Central memory CD8-positive, alpha-beta T cell (primary cell): ENCODE results near the gene PDE8B.

Experiments
- ATAC-seq: fragments of 150-1000 bp; cut with Tn5 transposase; replicated peaks from 2 replicates; pipeline ENCODE4 v1.10.0; 2022; ENCODE audit warnings: mild to moderate bottlenecking, moderate FRiP score, moderate number of reproducible peaks; ENCODE audit not compliant: poor library complexity, severe bottlenecking; ENCODE audit errors: extremely low read depth
- DNase-seq, 2 donors: peaks; one replicate each; pipeline ENCODE4 v3.0.0; 2021; ENCODE audit warnings: low spot score in 2 of 2
- H3K27ac Mint-ChIP-seq: one replicate; pipeline ENCODE4 v1.8.0; 2022; ENCODE audit warnings: low read depth, mild to moderate bottlenecking, moderate library complexity, mixed read lengths
- H3K27me3 Mint-ChIP-seq: one replicate; pipeline ENCODE4 v1.8.0; 2022; ENCODE audit warnings: mixed read lengths
- H3K36me3 Mint-ChIP-seq: one replicate; pipeline ENCODE4 v1.8.0; 2022; ENCODE audit warnings: mild to moderate bottlenecking, moderate library complexity, mixed read lengths; ENCODE audit not compliant: insufficient read depth
- H3K4me1 Mint-ChIP-seq: one replicate; pipeline ENCODE4 v1.8.0; 2022; ENCODE audit warnings: mixed read lengths
- H3K4me3 Mint-ChIP-seq: one replicate; pipeline ENCODE4 v1.8.0; 2022; ENCODE audit warnings: mild to moderate bottlenecking, moderate library complexity, mixed read lengths
- H3K9me3 Mint-ChIP-seq: one replicate; pipeline ENCODE4 v1.8.0; 2022; ENCODE audit warnings: mixed read lengths

PDE8B gene

DNA sequence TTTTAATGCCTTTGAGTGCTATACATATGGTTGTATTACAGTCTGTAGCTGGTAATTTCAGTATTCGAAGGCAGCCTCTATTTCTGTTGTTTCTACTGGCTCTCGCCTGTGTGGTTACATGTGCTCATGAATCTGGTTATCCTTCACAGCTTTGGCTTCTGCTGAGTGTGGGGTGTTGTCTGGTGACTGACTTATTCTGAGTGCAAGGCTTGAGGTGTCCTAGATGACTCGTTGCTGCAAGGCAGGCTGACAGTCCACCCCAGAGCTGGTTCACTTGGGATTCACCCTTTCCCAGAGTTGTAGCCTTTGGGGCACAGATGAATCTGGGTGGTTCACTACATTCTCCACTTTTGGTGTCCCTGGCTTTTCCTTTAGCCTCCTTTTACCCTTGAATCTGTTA, 41.4 kb downstream of the PDE8B start:
- H3K4me3 Mint-ChIP-seq = no peak overlapping the region
- ATAC-seq = no peak
- no peaks in the 10 kb centered on the region for H3K9me3 Mint-ChIP-seq
- no peak overlapping the region for H3K27ac Mint-ChIP-seq
- no peaks in the 10 kb centered on the region for H3K4me1 Mint-ChIP-seq
- no peaks in the 10 kb centered on the region for H3K36me3 Mint-ChIP-seq
- peaks cover 54% of the 10 kb centered on the region for H3K27me3 Mint-ChIP-seq
- DNase-seq = no peak

DNA sequence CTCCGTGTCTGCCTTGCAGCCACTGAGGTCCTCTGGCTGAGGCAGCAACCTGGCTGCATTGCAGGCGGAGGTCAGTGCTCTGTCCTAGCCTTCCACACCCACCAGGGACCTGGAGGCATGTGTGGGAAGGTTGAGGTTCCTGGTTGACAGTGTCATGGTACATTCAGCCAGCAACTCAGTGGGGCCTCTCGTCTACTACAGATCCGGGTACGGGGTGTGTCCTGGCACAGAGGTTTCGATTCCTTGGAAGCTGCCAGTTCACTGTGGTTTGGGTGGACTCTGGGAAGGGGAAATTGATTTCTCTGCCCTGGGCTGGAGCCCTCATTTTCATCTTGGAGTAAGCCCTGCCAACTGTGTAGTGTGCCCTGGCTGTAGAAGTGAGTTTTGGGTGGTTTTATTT, 45.1 kb downstream of the PDE8B start:
- Mint-ChIP-seq H3K27me3 (peaks cover 52% of the 10 kb centered on the region), H3K27ac (no peak overlapping the region), H3K4me3 (no peak overlapping the region), H3K9me3 (no peaks in the 10 kb centered on the region), H3K36me3 (no peaks in the 10 kb centered on the region), H3K4me1 (no peaks in the 10 kb centered on the region)
- no peak for ATAC-seq
- no peak for DNase-seq

DNA sequence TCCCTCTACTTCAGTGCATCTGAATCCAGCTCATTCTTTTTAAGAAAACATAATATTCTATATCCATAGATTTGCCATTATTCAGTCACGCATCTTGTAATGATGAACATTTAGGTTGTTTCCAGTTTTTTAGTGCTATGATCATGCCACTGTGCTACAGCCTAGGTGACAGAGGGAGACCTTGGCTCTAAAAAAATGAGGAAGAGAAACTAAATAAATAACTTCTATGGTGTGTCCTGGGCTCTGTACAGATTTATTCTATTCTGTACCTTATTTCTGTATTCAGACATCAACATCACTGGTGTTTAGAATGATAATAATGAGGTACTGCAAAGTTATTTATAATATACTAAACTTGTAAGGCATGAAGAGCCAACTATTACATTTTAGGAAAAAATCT, 45.9 kb downstream of the PDE8B start:
- Mint-ChIP-seq H3K9me3 (no peaks in the 10 kb centered on the region), H3K27me3 (peaks cover 49% of the 10 kb centered on the region), H3K36me3 (no peaks in the 10 kb centered on the region), H3K4me1 (no peaks in the 10 kb centered on the region), H3K27ac (no peak overlapping the region), H3K4me3 (no peak overlapping the region)
- no peak for DNase-seq
- ATAC-seq = no peak

DNA sequence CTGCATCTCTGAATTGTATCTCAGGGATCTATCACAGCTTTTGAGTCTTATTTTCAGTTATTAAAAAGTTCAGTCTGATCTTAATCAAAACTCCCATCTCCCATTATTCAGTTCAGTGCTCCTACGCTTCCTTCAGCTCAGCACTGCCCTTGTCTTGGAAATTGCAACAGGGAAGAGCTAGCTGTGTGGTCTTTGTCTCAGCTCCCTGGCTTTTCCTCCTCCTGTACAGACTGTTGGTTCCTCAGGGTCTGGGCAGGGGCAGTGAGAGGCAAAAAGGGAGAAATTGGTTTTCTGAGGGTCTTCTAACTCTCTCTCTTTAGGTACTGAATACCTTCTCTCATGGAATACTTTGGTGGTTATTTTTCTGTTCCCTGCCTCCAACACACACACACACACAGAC, 48.2 kb downstream of the PDE8B start:
- Mint-ChIP-seq H3K36me3 (no peaks in the 10 kb centered on the region), H3K27me3 (peaks cover 41% of the 10 kb centered on the region), H3K4me1 (no peaks in the 10 kb centered on the region), H3K9me3 (no peaks in the 10 kb centered on the region), H3K4me3 (no peak overlapping the region), H3K27ac (no peak overlapping the region)
- DNase-seq = no peak
- ATAC-seq = no peak

DNA sequence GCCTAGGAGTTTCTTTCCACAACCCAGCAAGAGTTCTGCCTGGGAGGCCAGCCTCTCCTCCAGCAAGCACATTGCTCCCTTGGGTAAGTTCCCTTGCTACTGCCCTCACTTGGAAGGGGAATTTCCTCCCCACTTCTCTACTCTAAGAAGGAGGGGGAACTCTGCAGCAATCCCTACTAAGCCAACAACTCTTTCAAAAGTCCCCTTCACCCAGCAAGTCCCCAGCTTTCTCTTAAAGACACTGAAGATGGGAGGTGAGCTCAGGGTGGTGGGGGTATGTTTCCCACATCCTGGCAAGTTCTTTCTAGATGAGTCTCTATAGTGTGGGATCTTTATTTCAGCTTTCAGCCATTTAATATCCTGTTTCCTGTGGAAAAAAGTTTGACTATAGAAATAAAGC, 49.0 kb downstream of the PDE8B start:
- Mint-ChIP-seq H3K4me1 (no peaks in the 10 kb centered on the region), H3K27ac (no peak overlapping the region), H3K36me3 (no peaks in the 10 kb centered on the region), H3K4me3 (no peak overlapping the region), H3K27me3 (peaks cover 39% of the 10 kb centered on the region), H3K9me3 (no peaks in the 10 kb centered on the region)
- DNase-seq (no peak), ATAC-seq (no peak)

DNA sequence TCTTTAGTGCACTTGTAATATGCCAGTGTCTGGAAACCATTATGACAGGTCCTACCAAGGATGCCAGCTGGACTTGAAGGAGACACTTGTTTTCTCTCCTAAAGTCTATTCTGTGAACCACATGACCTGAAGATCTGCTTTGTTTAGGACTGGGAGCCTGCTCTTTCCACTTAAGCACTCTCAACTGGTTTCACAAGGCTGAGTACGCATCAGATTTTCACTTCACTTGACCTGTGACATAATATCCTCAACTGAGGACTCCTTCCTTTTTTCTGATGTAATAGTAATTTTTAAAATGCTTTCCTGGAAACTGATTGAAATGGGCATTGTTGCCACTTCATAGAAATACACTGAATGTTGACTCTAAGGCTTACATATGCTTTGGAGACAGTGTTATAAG, 52.2 kb downstream of the PDE8B start:
- Mint-ChIP-seq H3K36me3 (no peaks in the 10 kb centered on the region), H3K27me3 (peaks cover 21% of the 10 kb centered on the region), H3K27ac (no peak overlapping the region), H3K4me3 (no peak overlapping the region), H3K4me1 (no peaks in the 10 kb centered on the region), H3K9me3 (no peaks in the 10 kb centered on the region)
- ATAC-seq = no peak
- DNase-seq = no peak

DNA sequence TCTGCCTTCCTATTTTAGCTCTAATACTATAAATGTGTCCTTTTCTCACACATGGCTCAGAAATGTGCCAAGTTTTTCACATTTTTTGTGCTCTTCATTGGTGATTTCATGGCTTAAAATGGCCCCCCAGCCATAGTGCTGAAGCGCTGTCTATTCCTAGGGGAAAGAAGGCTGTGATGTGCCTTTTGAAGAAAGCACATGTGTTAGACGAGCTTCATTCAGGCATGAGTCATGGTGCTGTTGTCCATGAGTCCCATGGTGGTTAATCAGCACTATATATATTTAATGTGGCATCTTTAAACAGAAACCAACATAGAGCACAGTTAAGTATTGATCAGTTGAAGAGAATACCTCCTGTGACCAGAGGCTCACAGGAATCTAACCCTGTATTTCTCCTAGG, 55.8 kb downstream of the PDE8B start:
- DNase-seq (no peak), ATAC-seq (no peak)
- Mint-ChIP-seq H3K27me3 (peaks cover 23% of the 10 kb centered on the region), H3K27ac (no peak overlapping the region), H3K9me3 (no peaks in the 10 kb centered on the region), H3K36me3 (no peaks in the 10 kb centered on the region), H3K4me1 (no peaks in the 10 kb centered on the region), H3K4me3 (no peak overlapping the region)

DNA sequence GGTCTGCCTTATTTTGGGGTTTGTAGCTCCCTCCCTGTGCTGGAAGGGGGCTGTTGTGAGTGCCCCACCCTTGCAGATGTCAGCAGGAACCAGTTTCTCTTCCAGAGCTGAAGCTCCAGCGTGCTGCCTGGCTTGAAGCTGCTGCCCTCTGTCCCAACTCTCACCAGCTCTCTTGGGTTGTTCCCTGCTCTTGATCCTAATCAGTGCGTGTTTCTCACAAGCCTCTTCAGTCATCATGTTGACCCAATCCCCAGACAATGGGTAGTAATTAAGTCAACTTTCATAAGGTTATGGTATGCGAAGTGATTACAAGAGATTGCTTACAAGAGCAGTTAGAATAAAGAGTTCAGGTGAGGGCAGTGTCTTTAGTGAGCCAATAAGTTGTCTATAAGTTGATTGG, 57.0 kb downstream of the PDE8B start:
- no peaks in the 10 kb centered on the region for H3K36me3 Mint-ChIP-seq
- no peaks in the 10 kb centered on the region for H3K9me3 Mint-ChIP-seq
- H3K4me1 Mint-ChIP-seq = no peaks in the 10 kb centered on the region
- no peak overlapping the region for H3K27ac Mint-ChIP-seq
- ATAC-seq = no peak
- no peak overlapping the region for H3K4me3 Mint-ChIP-seq
- H3K27me3 Mint-ChIP-seq = peaks cover 35% of the 10 kb centered on the region
- no peak for DNase-seq

DNA sequence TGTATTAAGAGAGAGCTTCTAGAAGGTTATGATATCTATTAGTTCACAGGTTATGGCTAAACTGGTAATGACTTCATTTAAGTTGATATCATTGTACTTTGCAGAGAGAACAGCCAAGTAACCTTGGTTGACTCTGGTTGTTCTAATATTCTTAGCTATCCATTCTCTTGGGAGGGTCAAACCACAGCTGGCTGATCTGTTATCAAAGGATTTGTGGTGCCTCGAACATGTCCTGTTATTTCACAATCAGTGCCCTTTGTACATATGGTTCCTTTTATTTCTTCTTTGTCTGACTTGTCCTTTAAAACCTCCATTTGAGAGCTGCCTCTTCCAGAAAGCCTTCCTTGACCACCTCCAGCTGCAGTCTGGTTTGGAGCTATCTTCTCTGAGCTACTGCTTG, 61.7 kb downstream of the PDE8B start:
- no peak for DNase-seq
- Mint-ChIP-seq H3K27me3 (peaks cover 35% of the 10 kb centered on the region), H3K9me3 (no peaks in the 10 kb centered on the region)

DNA sequence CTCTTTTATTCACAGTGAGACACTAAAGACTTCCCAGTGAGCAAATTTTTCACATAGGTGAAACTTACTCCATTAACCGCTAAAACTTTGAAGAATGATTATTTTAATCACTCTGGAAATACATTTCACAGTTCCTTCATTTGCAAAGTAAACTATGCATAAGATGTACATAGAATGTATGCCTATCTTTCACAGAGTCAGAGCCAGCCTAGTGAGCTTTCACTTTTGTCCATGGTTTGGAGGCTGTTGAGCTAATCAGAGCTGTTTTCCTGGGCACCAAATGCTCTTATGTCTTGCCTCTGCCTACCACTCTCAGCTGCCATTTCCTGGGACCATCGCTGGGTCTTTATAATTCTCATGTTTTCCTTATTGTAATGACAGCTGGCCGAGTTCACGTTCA, 67.3 kb downstream of the PDE8B start:
- no peaks in the 10 kb centered on the region for H3K9me3 Mint-ChIP-seq
- H3K27ac Mint-ChIP-seq = no peak overlapping the region
- no peaks in the 10 kb centered on the region for H3K4me1 Mint-ChIP-seq
- ATAC-seq (no peak), DNase-seq (no peak)
- H3K4me3 Mint-ChIP-seq = no peak overlapping the region
- peaks cover 1% of the 10 kb centered on the region for H3K36me3 Mint-ChIP-seq
- peaks cover 6% of the 10 kb centered on the region for H3K27me3 Mint-ChIP-seq

More for the DNA sequence above, 61.7 kb downstream of the PDE8B start:
- no peak for ATAC-seq
- Mint-ChIP-seq H3K4me1 (no peaks in the 10 kb centered on the region), H3K27ac (no peak overlapping the region), H3K4me3 (no peak overlapping the region), H3K36me3 (no peaks in the 10 kb centered on the region)

DNA sequence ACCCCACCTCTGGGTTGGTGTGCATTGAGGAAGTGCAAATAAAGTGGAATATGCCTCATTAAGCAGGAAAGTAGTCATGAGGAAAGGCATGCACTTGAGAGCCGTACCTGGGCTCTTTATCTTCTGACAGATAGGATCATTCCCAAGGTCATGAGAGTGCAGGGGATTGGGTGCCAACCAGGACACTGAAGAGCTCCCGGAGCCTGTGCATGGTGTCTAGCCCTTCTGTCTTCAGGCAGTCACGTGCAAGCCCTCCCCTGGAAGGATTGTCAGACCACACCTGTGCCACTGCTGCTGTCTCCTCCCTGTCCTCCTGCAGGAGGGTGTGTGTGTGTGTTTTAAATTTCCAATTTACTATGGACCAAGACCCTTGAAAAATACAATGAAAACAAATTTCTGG, 69.6 kb downstream of the PDE8B start:
- ATAC-seq (peak; percentile 10), DNase-seq (no peak)
- Mint-ChIP-seq H3K27ac (no peak overlapping the region), H3K27me3 (peaks cover 20% of the 10 kb centered on the region), H3K4me1 (no peaks in the 10 kb centered on the region), H3K36me3 (peaks cover 1% of the 10 kb centered on the region), H3K4me3 (no peak overlapping the region), H3K9me3 (no peaks in the 10 kb centered on the region)

DNA sequence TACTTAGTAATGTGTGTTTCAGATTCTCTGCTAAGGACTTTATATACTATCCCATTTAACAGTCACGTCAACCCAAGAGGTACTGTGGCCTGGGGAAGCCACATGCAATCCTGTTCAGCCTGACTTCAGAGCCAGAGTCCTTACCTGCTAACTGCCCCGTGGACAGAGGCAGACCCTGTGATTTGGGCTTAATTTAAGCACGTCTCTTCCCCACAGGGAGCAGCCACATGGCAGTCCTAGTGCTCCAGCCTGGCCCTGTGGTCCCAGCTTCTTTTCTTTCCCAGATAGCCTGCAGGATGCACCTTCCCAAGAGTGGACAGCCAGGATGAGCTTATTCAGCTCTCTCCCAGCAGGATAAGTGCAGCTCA, 71.5 kb downstream of the PDE8B start:
- DNase-seq (no peak), ATAC-seq (no peak)
- no peak overlapping the region for H3K4me3 Mint-ChIP-seq
- peaks cover 1% of the 10 kb centered on the region for H3K36me3 Mint-ChIP-seq
- H3K27me3 Mint-ChIP-seq = peaks cover 37% of the 10 kb centered on the region
- no peaks in the 10 kb centered on the region for H3K9me3 Mint-ChIP-seq
- no peak overlapping the region for H3K27ac Mint-ChIP-seq
- H3K4me1 Mint-ChIP-seq = no peaks in the 10 kb centered on the region

DNA sequence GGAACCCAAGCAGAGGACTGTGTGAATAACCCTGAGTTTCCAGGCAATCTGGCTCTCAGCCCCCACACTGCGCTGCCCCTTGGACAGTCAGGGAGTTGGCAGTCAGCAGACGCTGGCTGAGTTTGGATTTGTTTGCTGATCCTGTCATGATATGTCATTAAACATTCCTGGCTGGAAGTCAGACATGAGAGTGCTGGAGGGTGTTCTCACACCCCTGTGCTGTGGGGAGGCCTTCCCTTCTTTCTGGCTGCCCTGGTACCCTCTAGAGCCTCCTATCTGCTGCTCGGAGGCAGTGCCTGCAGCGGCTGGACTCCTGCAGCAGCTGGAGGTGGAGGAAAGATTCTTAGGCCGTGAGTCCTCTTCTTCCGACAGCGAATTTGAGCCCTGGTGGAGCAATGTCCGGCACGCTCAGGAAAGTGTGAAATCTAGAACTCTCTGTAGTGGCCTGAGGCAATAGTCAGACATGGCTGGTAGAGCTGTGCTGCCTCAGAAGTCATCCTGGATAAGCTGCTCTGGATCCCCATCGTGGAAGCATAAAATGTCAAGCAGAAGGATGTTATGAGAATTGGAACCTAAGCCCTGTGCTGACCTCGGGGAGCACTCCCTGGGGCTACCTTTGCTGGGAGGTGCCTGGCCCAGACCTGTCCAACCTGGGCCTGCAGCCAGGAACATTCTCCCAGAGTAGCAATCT, 72.0 kb downstream of the PDE8B start:
- no peaks in the 10 kb centered on the region for H3K9me3 Mint-ChIP-seq
- DNase-seq (no peak), ATAC-seq (no peak)
- H3K4me1 Mint-ChIP-seq = no peaks in the 10 kb centered on the region
- no peak overlapping the region for H3K4me3 Mint-ChIP-seq
- H3K27me3 Mint-ChIP-seq = peaks cover 42% of the 10 kb centered on the region
- H3K36me3 Mint-ChIP-seq = peaks cover 1% of the 10 kb centered on the region
- no peak overlapping the region for H3K27ac Mint-ChIP-seq
